ENCODE measurements around the gene FOXK1. TPM values are rescaled to one million over a fixed set of nuclear protein-coding genes. Genes with fewer than 3 reads are reported as not detected.

The FOXK1 gene
- total and polyA plus RNA-seq, 2 of the 13 experiments (the other 11 are each of a cell fraction or from before 2014, with no cell fraction given), result 4.6 to 8.8 TPM

DNA sequence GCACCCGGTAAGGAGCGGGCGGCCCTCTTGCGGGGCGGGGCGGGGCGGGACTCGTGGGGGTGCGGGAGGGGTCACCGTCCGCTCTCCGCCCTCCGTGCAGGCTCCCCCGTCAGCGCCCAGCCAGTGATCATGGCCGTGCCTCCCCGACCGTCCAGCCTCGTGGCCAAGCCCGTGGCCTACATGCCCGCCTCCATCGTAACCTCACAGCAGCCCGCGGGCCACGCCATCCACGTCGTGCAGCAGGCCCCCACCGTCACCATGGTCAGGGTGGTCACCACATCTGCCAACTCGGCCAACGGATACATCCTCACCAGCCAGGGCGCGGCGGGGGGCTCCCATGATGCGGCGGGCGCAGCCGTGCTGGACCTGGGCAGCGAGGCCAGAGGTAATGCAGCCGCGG, 77.1 kb downstream of the FOXK1 start:
- FAIRE-seq (no peak), DNase-seq (ENCODE audit: low spot score) (no peak), ATAC-seq (no peak)
- POLR2A ChIA-PET, result no interaction called here
- Histone ChIP-seq H3K9ac (ENCODE audit: insufficient read depth, low read depth, low read length) (no peak overlapping the region), H3K27ac (ENCODE audit: extremely low read length, insufficient read depth, low read length) (no peak overlapping the region), H3K27me3 (ENCODE audit: control insufficient read depth in 1 of 2, insufficient read depth in 2 of 2, low read length in 2 of 2) (no peaks in the 10 kb centered on the region), H2AFZ (ENCODE audit: low read length) (no peak overlapping the region), H3K4me2 (ENCODE audit: low read depth, low read length) (no peak overlapping the region), H4K20me1 (ENCODE audit: insufficient read depth, low read length) (peaks cover under 1% of the 10 kb centered on the region; the same call in 1 of the 2 replicates), H3K79me2 (ENCODE audit: insufficient read depth, low read length) (no peaks in the 10 kb centered on the region), H3K4me3 (replicated peaks in 1 of 3; ENCODE audit: insufficient read depth in 1 of 3, low read depth in 2 of 3, low read length in 3 of 3) (no peak overlapping the region), H3K36me3 (replicated peaks in 1 of 2; ENCODE audit: control insufficient read depth in 1 of 2, insufficient read depth in 2 of 2, low read length in 2 of 2) (peaks cover 24 to 88% of the 10 kb centered on the region in 2 experiments), H3K4me1 (ENCODE audit: insufficient read depth, low read length) (no peaks in the 10 kb centered on the region), H3K9me3 (ENCODE audit: low read length) (no peaks in the 10 kb centered on the region)
- WGBS (ENCODE audit: low lambda C conversion rate), result 97% methylated on average over 27 of the region's 40 CpGs
- TF ChIP-seq ZNF652 (CRISPR knock-in tag; IDR thresholded peaks at IDR 0.05; ENCODE audit: borderline replicate concordance, low read depth) (no peak), NAIF1 (CRISPR knock-in tag; IDR thresholded peaks at IDR 0.05; ENCODE audit: borderline replicate concordance) (no peak), POLR2AphosphoS5 (IDR thresholded peaks at IDR 0.05; ENCODE audit: low read depth, low read length) (no peak), HNRNPL (IDR thresholded peaks at IDR 0.05; ENCODE audit: low read depth, low read length) (no peak), TOE1 (CRISPR knock-in tag; IDR thresholded peaks at IDR 0.05) (no peak), ZNF253 (CRISPR knock-in tag; IDR thresholded peaks at IDR 0.05; ENCODE audit: borderline replicate concordance) (no peak), ZNF10 (CRISPR knock-in tag; IDR thresholded peaks at IDR 0.05; ENCODE audit: borderline replicate concordance, low read depth) (no peak), KLF13 (CRISPR knock-in tag; IDR thresholded peaks at IDR 0.05) (no peak), KAT2B (IDR thresholded peaks at IDR 0.05; ENCODE audit: borderline replicate concordance, low read depth, low read length) (no peak), HOXA5 (CRISPR knock-in tag; IDR thresholded peaks at IDR 0.05) (no peak)
- TF ChIP-seq, protein P1, sequence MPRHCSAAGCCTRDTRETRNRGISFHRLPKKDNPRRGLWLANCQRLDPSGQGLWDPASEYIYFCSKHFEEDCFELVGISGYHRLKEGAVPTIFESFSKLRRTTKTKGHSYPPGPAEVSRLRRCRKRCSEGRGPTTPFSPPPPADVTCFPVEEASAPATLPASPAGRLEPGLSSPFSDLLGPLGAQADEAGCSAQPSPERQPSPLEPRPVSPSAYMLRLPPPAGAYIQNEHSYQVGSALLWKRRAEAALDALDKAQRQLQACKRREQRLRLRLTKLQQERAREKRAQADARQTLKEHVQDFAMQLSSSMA (CRISPR knock-in tag; IDR thresholded peaks at IDR 0.05), result no peak
- BruUV-seq (replicated peaks), result no TSS peak
- in situ Hi-C loops (cut with HindIII; ENCODE audit: extremely low pct_ligation_motif_present, low pct_unique_long_range_greater_than_20kb), result loop anchor here (25.0 kb wide), 1 partner anchor 147 kb away; no protein-coding TSS in a partner anchor
- CTCF ChIA-PET (ENCODE audit: low intra/inter-chr PET ratio, low total read pairs), result no interaction called here
- intact Hi-C loops (cut with micrococcal nuclease; ENCODE audit: unreplicated experiment), result no loop called here

All from HepG2 (cell line).